ENCODE results near the gene SLCO4A1.

The SLCO4A1 gene

GRCh38 chr20:62607366-62608217, 34.7 kb upstream of the SLCO4A1 start:
- DNase-seq (ENCODE audit: low spot score) = no peak

- DNase-seq (ENCODE audit: low spot score) = no peak
Measured at GRCh38 chr20:62608218-62608565, 34.1 kb upstream of the SLCO4A1 start.

GRCh38 chr20:62609279-62609720, 33.0 kb upstream of the SLCO4A1 start:
- DNase-seq (ENCODE audit: low spot score) = no peak

GRCh38 chr20:62609811-62610757, 32.2 kb upstream of the SLCO4A1 start:
- no peak for DNase-seq (ENCODE audit: low spot score)

GRCh38 chr20:62611012-62611411, 31.3 kb upstream of the SLCO4A1 start:
- DNase-seq (ENCODE audit: low spot score) = no peak

GRCh38 chr20:62611819-62612218, 30.5 kb upstream of the SLCO4A1 start:
- no peak for DNase-seq (ENCODE audit: low spot score)

- DNase-seq (ENCODE audit: low spot score) = no peak
Measured at GRCh38 chr20:62614085-62614960, 28.0 kb upstream of the SLCO4A1 start.

- DNase-seq (ENCODE audit: low spot score) = no peak
Measured at GRCh38 chr20:62614961-62615680, 27.2 kb upstream of the SLCO4A1 start.

GRCh38 chr20:62615750-62616251, 26.5 kb upstream of the SLCO4A1 start:
- no peak for DNase-seq (ENCODE audit: low spot score)

GRCh38 chr20:62616728-62617621, 25.3 kb upstream of the SLCO4A1 start:
- peak; percentile 48 for DNase-seq (ENCODE audit: low spot score)

- DNase-seq (ENCODE audit: low spot score) = no peak
Measured at GRCh38 chr20:62617711-62618483, 24.4 kb upstream of the SLCO4A1 start.

- no peak for DNase-seq (ENCODE audit: low spot score)
Measured at GRCh38 chr20:62618611-62619529, 23.4 kb upstream of the SLCO4A1 start.

GRCh38 chr20:62620625-62621024, 21.7 kb upstream of the SLCO4A1 start:
- DNase-seq (ENCODE audit: low spot score) = no peak

- no peak for DNase-seq (ENCODE audit: low spot score)
Measured at GRCh38 chr20:62621251-62622110, 20.8 kb upstream of the SLCO4A1 start.

- no peak for DNase-seq (ENCODE audit: low spot score)
Measured at GRCh38 chr20:62622178-62622876, 20.0 kb upstream of the SLCO4A1 start.

- DNase-seq (ENCODE audit: low spot score) = no peak
Measured at GRCh38 chr20:62622877-62623487, 19.3 kb upstream of the SLCO4A1 start.

Data from cerebellar cortex (tissue), 1 donor.